GM12872 (cell line): ENCODE results near the gene C1orf159.

ENCODE experiments used
- TF ChIP-seq, protein P1 (sequence below): IDR thresholded peaks from 3 replicates; pipeline ENCODE4 v1.5.1; 2011; ENCODE audit warnings: low read depth, mild to moderate bottlenecking, low read length, moderate library complexity; ENCODE audit not compliant: insufficient read depth

The C1orf159 gene

DNA sequence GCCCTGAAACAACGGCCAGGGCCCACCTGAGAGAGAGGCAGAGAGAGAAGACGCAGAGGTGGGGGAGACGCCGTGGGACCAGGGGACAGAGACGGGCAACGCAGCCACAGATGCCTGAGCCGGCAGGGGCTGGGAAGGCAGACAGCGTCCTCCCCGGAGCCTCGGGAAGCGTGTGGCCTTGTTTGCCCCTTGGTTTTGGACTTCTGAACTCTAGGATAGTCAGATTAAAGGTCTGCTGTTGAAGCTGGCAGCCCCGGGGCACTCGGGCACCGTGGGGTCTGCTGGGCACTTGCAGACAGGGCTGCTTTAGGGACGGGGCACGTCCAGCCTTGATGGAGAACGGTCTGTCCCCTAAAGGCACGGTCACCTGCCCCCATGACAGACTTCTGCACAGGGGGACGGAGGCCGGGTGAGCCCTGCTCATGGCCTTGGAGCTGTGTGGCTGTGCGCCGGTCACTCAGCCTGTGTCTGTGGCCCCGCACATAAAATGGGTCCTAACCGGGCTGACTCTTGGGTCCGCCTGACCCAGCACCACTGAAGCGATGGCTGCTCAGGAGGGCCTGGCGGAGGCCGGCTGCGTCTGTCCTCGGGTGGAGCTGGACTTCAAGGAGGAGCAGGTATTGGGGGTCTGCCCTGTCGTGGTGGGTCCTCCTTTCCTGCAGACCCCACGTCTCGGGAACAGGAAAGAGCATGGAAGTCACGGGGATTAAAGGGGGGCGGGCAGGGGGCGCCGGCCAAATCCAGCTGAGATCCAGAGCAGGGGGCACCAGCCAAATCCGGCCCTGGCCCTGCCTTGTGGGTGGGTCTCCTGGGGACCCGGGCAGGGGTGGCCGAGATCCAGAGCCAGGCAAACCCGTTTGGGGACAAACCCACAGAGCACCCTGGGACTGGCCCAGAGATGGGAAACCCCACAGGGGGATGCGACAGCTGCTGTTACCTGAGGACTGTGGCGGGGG, 32.2 kb downstream of the C1orf159 start:
- TF ChIP-seq, protein P1, sequence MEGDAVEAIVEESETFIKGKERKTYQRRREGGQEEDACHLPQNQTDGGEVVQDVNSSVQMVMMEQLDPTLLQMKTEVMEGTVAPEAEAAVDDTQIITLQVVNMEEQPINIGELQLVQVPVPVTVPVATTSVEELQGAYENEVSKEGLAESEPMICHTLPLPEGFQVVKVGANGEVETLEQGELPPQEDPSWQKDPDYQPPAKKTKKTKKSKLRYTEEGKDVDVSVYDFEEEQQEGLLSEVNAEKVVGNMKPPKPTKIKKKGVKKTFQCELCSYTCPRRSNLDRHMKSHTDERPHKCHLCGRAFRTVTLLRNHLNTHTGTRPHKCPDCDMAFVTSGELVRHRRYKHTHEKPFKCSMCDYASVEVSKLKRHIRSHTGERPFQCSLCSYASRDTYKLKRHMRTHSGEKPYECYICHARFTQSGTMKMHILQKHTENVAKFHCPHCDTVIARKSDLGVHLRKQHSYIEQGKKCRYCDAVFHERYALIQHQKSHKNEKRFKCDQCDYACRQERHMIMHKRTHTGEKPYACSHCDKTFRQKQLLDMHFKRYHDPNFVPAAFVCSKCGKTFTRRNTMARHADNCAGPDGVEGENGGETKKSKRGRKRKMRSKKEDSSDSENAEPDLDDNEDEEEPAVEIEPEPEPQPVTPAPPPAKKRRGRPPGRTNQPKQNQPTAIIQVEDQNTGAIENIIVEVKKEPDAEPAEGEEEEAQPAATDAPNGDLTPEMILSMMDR: no peak

DNA sequence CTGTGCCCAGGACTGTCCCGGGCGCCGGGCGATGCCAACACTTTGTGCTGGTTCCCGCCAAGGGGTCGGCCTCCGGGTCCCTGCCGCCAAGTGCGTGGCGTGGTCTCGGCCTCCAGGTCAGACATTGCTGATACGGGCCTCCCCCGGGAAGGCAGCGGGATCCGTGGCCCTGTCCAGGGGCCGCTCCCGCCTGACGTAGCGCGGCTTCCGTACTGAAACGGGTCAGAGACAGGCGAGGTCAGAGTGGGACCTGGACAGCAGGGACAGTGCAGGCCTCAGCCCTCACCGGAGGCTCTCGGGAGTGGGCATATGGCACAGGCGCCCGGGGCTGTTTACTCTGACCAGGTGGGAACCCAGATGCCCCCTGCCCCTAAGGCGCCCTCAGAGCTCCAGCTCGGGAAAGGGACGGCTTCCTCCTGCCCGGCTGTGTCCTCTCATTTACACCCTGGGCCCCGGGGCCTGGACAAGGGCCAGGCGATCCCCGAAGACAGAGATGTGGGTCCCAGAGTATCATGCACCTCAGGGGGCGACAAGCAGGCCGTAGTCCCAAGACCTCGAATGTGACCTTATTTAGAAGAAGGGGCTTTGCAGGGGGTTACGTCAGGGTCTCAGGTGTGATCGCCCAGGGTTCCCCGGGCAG, 33.0 kb downstream of the C1orf159 start:
- TF ChIP-seq, protein P1: no peak

DNA sequence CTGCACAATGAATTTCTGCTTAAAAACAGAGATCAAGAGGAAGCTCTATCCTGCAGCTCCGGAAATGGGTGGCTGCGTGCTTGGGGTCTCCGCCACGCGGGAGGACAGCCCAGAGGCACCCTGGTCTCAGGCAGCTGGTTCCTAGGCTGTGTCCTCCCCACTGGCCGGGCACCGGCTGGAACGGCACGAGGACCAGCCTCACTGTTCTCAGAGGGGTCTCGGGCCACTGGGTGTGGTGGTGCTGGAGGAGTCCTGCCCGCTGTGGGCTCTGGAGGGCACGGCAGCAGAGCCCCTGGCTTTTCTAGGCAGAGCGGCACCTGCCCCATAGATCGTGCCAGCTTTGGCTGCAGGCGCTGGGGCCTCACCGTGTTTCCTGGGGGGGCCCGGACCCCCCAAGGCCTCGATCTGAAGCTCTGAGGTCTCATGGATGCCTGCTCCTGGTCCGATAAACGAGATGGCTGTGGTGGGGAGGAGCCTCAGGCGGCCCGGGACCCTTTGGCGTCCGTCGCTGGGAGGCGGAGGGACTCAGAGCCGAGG, 33.6 kb downstream of the C1orf159 start:
- TF ChIP-seq, protein P1: no peak

DNA sequence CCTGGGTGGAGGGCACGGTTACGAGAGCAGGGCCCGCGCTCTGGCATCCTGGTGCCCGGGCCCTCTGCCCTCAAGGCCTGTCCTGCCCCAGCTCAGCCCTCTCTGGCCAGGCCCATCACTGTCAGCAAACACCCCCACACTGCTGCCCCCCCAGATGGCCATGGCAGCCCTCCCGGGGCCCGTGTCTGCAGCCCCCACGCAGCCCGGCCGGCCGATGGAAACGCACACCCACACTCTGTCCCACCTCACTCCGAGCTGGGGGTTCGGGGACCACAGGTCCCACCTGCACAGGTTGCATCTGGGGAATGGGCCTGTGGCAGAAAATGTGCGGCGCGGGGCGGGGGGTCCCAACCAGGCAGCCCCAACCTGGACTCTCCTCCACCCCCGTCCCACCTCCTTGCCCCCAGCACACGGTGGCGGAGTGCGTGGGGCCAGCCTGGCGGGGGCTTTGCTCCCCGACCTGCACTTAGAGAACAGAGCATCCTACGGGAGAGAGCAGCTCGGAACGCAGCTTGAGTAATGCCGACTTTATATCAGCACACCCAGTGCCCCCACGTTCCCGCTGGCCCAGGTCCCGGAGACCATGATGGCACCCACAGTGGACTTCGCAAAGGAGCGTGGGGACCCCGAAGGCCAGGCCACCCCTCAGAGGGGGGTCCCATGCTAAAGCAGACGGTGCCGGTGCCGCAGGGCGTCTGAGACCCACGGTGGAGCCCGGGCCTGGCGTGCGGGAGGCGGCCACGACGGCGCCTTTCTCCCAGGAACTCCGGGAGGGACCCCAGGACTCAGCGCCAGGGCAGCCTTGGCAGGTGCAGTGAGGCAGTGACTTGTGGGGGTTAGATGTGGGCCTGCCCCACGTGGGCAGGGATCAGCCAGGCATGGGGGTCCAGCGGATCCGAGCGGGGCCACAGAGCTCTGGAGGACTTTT, 34.3 kb downstream of the C1orf159 start:
- TF ChIP-seq, protein P1: no peak

DNA sequence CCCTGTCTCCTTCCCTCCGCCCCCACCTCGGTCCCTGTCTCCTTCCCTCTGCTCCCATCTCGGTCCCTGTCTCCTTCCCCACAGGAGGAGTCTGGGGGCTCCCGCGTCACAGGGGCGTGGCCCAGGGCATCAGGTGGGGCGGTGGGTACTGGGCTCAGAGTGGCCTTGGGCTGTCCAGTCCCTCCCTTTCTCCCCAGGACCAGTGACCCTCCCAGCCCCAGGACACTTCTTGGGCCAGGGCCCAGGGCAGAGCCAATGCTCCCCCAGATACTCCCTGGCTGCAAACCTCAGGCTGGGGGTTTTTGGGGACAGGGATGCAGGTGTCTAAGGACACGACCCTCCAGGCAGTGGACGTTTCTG, 35.0 kb downstream of the C1orf159 start:
- TF ChIP-seq, protein P1: no peak

DNA sequence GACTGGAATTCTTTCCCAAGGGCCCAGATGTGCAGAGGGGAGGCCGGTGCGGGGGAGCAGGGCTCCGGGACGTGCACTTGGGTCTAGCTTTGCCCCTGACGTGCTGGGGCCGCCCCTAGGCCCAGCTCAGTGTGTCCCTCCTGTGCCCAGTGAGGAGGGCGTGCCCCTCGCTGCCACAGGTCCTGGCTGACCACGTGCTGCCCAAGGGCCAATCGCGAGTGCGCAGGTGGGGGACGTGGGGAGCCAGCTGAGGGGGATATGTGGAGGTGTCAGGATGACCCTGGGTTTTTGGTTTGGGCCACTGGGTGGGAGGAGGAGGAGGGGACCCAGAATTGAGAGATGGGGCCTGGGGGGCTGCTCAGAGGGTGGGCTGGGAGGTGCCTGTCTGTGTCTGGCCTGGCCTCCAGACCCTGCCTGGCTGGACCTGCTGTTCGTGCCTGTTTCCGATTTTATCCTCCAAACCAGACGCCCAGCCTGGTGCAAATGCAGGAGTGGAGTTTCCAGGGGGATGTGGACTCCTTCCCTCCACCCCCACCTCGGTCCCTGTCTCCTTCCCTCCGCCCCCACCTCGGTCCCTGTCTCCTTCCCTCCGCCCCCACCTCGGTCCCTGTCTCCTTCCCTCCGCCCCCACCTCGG, 35.6 kb downstream of the C1orf159 start:
- TF ChIP-seq, protein P1: no peak
